K562 (cell line): ENCODE results near the gene SLAMF7. TPM values are rescaled to one million over a fixed set of nuclear protein-coding genes. Genes with fewer than 3 reads are reported as not detected.

Experiments used
- ATAC-seq: fragments of 200-7000 bp; cut with Tn5 transposase; 3 replicates; pipeline ENCODE4 v1.9.1; 2020; ENCODE audit warnings: moderate library complexity
- BruUV-seq: library from RNA; stranded (reverse); fragments of 400-500 nt; replicated peaks from 2 replicates; lab custom pipeline; 2021; lab: Mats Ljungman, UMichigan
- CTCF ChIA-PET: fragments of 300-600 bp; formaldehyde crosslinking; extraction: SDS; loops from one replicate; lab custom pipeline; 2021; ENCODE audit warnings: low intra/inter-chr PET ratio; lab: Yijun Ruan, JAX
- POLR2A ChIA-PET: fragments of 300-600, 350-650 bp; sonication (Branson Sonifier 250); formaldehyde crosslinking; extraction: SDS; loops from one replicate; lab custom pipeline; 2021; ENCODE audit warnings: antibody characterized with exemption, inconsistent platforms; lab: Yijun Ruan, JAX
- DNase-seq, 4 experiments: peaks; one replicate each; pipeline versions ENCODE4 v3.0.0 to v3.0.0-alpha.2; 2011 to 2018; ENCODE audit warnings: low spot score in 3 of 4, mixed read lengths in 3 of 4; ENCODE audit errors: extremely low read depth in 1 of 4
- FAIRE-seq: peaks from 2 replicates; lab custom pipeline; 2011; peaks lifted over from hg19 to GRCh38; lab: Jason Lieb, UNC
- H2AFZ ChIP-seq: 2 replicates; pipeline ENCODE4 v1.6.0; 2011; ENCODE audit warnings: low read depth, low read length, control low read depth, inconsistent platforms
- H3K27ac ChIP-seq: fragments of 200-600 bp; 3 replicates; pipeline ENCODE4 v1.8.0; 2011; ENCODE audit warnings: low read depth, mild to moderate bottlenecking, control low read depth, inconsistent platforms, low read length, moderate library complexity, mixed read lengths; ENCODE audit errors: extremely low read depth
- H3K27me3 ChIP-seq, 2 experiments: fragments of 300-600 bp in 1 of 2; 2 replicates in 1 of 2; 3 replicates in 1 of 2; pipeline versions ENCODE4 v1.6.0 to v1.8.0; 2011; ENCODE audit warnings: inconsistent platforms in 2 of 2, low read length in 2 of 2, mild to moderate bottlenecking in 1 of 2, mixed read lengths in 1 of 2, moderate library complexity in 1 of 2; ENCODE audit not compliant: control insufficient read depth in 2 of 2, insufficient read depth in 2 of 2
- H3K36me3 ChIP-seq: fragments of 300-600 bp; 3 replicates; pipeline ENCODE4 v1.8.0; 2011; ENCODE audit warnings: mild to moderate bottlenecking, low read length, inconsistent platforms; ENCODE audit not compliant: control insufficient read depth, insufficient read depth
- H3K4me1 ChIP-seq, 2 experiments: fragments of 200-600 bp in 1 of 2; replicated peaks in 1 of 2; 2 replicates in 1 of 2; 3 replicates in 1 of 2; pipeline versions ENCODE4 v1.5.1 to v1.8.0; 2011; ENCODE audit warnings: inconsistent platforms in 2 of 2, low read length in 2 of 2, mild to moderate bottlenecking in 1 of 2, mixed read lengths in 1 of 2, moderate library complexity in 1 of 2; ENCODE audit not compliant: control insufficient read depth in 2 of 2, insufficient read depth in 2 of 2
- H3K4me2 ChIP-seq: 2 replicates; pipeline ENCODE4 v1.6.1; 2011; ENCODE audit warnings: low read length, control low read depth, inconsistent platforms, mixed read lengths; ENCODE audit not compliant: insufficient read depth
- H3K4me3 ChIP-seq: fragments of 200-600 bp; sonication (generic), shearing (Covaris generic); 2 replicates; pipeline ENCODE4 v1.5.1; 2016; ENCODE audit warnings: control low read depth, inconsistent platforms
- H3K79me2 ChIP-seq: fragments of 200-600 bp; 3 replicates; pipeline ENCODE4 v1.8.0; 2011; ENCODE audit warnings: low read length, inconsistent platforms; ENCODE audit not compliant: control insufficient read depth, insufficient read depth
- H3K9ac ChIP-seq, 2 experiments: 2 replicates each; pipeline versions ENCODE4 v1.6.0 to v1.6.1; 2011; ENCODE audit warnings: low read depth in 2 of 2, low read length in 2 of 2, control low read depth in 1 of 2, inconsistent platforms in 1 of 2, mild to moderate bottlenecking in 1 of 2, mixed read lengths in 1 of 2; ENCODE audit not compliant: insufficient read depth in 1 of 2
- H3K9me1 ChIP-seq: one replicate; pipeline ENCODE4 v1.6.0; 2011; ENCODE audit warnings: inconsistent platforms, mild to moderate bottlenecking, low read length, moderate library complexity; ENCODE audit not compliant: control insufficient read depth, insufficient read depth
- H3K9me3 ChIP-seq: replicated peaks from 2 replicates; pipeline ENCODE4 v1.5.1; 2011; ENCODE audit warnings: low read depth, low read length, inconsistent platforms; ENCODE audit not compliant: control insufficient read depth, insufficient read depth
- H4K20me1 ChIP-seq: replicated peaks from 2 replicates; pipeline ENCODE4 v1.6.1; 2011; ENCODE audit warnings: low read length, inconsistent platforms, mixed read lengths; ENCODE audit not compliant: control insufficient read depth, insufficient read depth
- E2F4 ChIP-seq: sonication (generic); formaldehyde crosslinking; IDR thresholded peaks from 2 replicates; pipeline ENCODE4 v1.8.0; 2022; ENCODE audit warnings: mild to moderate bottlenecking, low read depth, missing genetic modification reagents
- FOXA1 ChIP-seq: fragments of 450-650 bp; IDR thresholded peaks from 2 replicates; pipeline ENCODE4 v1.6.1; 2016; ENCODE audit warnings: mild to moderate bottlenecking, borderline replicate concordance
- HDAC8 ChIP-seq: fragments of 450-650 bp; IDR thresholded peaks from 2 replicates; pipeline ENCODE4 v1.6.1; 2016; ENCODE audit warnings: mild to moderate bottlenecking, missing genetic modification characterization, moderate library complexity, missing compliant biosample characterization
- HSF4 ChIP-seq: fragments of 250-450 bp; sonication (Bioruptor Pico); IDR thresholded peaks from 2 replicates; pipeline ENCODE4 v2.1.2; 2022; ENCODE audit warnings: mild to moderate bottlenecking, moderate library complexity, borderline replicate concordance
- MECOM ChIP-seq: fragments of 250-450 bp; sonication (Bioruptor Pico); IDR thresholded peaks from 2 replicates; pipeline ENCODE4 v1.8.0; 2022; ENCODE audit warnings: inconsistent platforms
- MEF2D ChIP-seq: conservative IDR thresholded peaks from 2 replicates; pipeline ENCODE4 v1.6.1; 2016; ENCODE audit warnings: low read depth, missing genetic modification characterization, missing compliant biosample characterization
- POLR3A ChIP-seq: IDR thresholded peaks from 2 replicates; pipeline ENCODE4 v1.6.1; 2011; ENCODE audit warnings: borderline replicate concordance, mild to moderate bottlenecking, moderate library complexity; ENCODE audit not compliant: insufficient read length, insufficient read depth; ENCODE audit errors: extremely low read depth
- PRMT5 ChIP-seq: sonication (generic); formaldehyde crosslinking; IDR thresholded peaks from 2 replicates; pipeline ENCODE4 v1.5.0; 2020; ENCODE audit warnings: missing genetic modification reagents
- SMAD2 ChIP-seq: fragments of 150-350 bp; IDR thresholded peaks from 2 replicates; pipeline ENCODE4 v1.6.1; 2014; ENCODE audit warnings: low read depth, mild to moderate bottlenecking, low read length
- SPI1 ChIP-seq: IDR thresholded peaks from 2 replicates; pipeline ENCODE4 v1.6.1; 2011; ENCODE audit warnings: low read depth, low read length, control low read depth, borderline replicate concordance
- SUPT5H ChIP-seq: fragments of 450-650 bp; IDR thresholded peaks from 2 replicates; pipeline ENCODE4 v1.6.1; 2016
- ZNF239 ChIP-seq: fragments of 250-450 bp; sonication (Bioruptor Pico); IDR thresholded peaks from 2 replicates; pipeline ENCODE4 v1.4.0; 2020; ENCODE audit warnings: mild to moderate bottlenecking
- ZNF347 ChIP-seq: fragments of 450-650 bp; formaldehyde crosslinking; IDR thresholded peaks from 2 replicates; pipeline ENCODE4 v1.4.0; 2020; ENCODE audit warnings: low read depth, mild to moderate bottlenecking, moderate library complexity
- WGBS: fragments of 100-300 bp; shearing (Covaris generic); methylation state at CpG from one replicate; pipeline ENCODE4 v1.1.6; 2016; ENCODE audit warnings: low coverage, mixed read lengths; ENCODE audit not compliant: insufficient coverage; ENCODE audit errors: missing lambda C conversion rate; 5-methylcytosine and 5-hydroxymethylcytosine counted together
- in situ Hi-C: fragments of 300-500 bp; cut with MboI; formaldehyde crosslinking; loops from 4 replicates; pipeline ENCODE4 v1.15.0; 2018; ENCODE audit warnings: inconsistent platforms, mixed read lengths
- intact Hi-C: fragments of 100-400 bp; cut with micrococcal nuclease; formaldehyde crosslinking; loops from 2 replicates; pipeline ENCODE4 v1.14.2; 2022
- polyA plus RNA-seq, 8 experiments: library from polyadenylated mRNA; depleted of rRNA in 4 of 8; stranded (reverse) in 5 of 8; unstranded in 3 of 8; fragments of >200 nt; fragmentation: Nextera tagmentation in 2 of 8; fragmentation: Illumina TruSeq in 1 of 8; extraction: Ambion mirVana in 2 of 8; extraction: Trizol in 1 of 8; gene quantifications; 2 replicates each; pipeline versions ENCODE4 v1.2.1 to v1.2.3, GENCODE V29; 2011 to 2014; ENCODE audit warnings: inconsistent platforms in 1 of 8, missing spikeins in 1 of 8
- total RNA-seq, 7 experiments: library from RNA; depleted of rRNA in 6 of 7; stranded (reverse); fragments of >200 nt in 6 of 7; fragmentation: Illumina TruSeq in 2 of 7; extraction: Trizol in 2 of 7; gene quantifications; 2 replicates each; pipeline versions ENCODE4 v1.2.1 to v1.2.3, GENCODE V29; 2011 to 2021; ENCODE audit warnings: low replicate concordance in 1 of 7
- TF ChIP-seq, protein P1 (sequence below): fragments of 450-650 bp; IDR thresholded peaks from 2 replicates; pipeline ENCODE4 v1.6.1; 2018; ENCODE audit warnings: mild to moderate bottlenecking, low read depth; ENCODE audit not compliant: partially characterized antibody

SLAMF7 gene
- total and polyA plus RNA-seq, 9 of the 15 experiments (the other 6 are each of a cell fraction or from before 2014, with no cell fraction given): 0.11 to 1.2 (median 0.22) TPM; not detected in 2

- ChIA-PET POLR2A (interaction anchor here (0.6 to 1.7 kb wide), 2 partner anchors 9 to 48 kb away, joined by 3 to 5 read pairs; no protein-coding TSS in a partner anchor), CTCF (no interaction called here)
- TF ChIP-seq ZNF239 (CRISPR knock-in tag) (peak; percentile 85), SPI1 (no peak)
- no peak overlapping the region for H3K9ac ChIP-seq
- H3K4me3 ChIP-seq: no peak overlapping the region
- 5% methylated on average over 1 of the region's 1 CpG for WGBS
- no peaks in the 10 kb centered on the region for H3K4me1 ChIP-seq
- H3K79me2 ChIP-seq: no peaks in the 10 kb centered on the region
- BruUV-seq: no TSS peak
- no peaks in the 10 kb centered on the region for H3K9me3 ChIP-seq
- H3K27me3 ChIP-seq: peaks cover 14 to 23% of the 10 kb centered on the region in 2 experiments; a peak in 4 of 5 replicates
- intact Hi-C loops (no loop called here), in situ Hi-C loops (no loop called here)
- FAIRE-seq (no peak), ATAC-seq (no peak), DNase-seq (no peak)
- H4K20me1 ChIP-seq: no peaks in the 10 kb centered on the region
- H3K4me2 ChIP-seq: no peak overlapping the region
- H3K27ac ChIP-seq: no peak overlapping the region
- no peak overlapping the region for H2AFZ ChIP-seq
- H3K36me3 ChIP-seq: no peaks in the 10 kb centered on the region
- no peaks in the 10 kb centered on the region for H3K9me1 ChIP-seq
Measured at GRCh38 chr1:160716013-160716412, 23.0 kb upstream of the SLAMF7 start.

- Histone ChIP-seq H3K36me3 (no peaks in the 10 kb centered on the region), H3K9ac (no peak overlapping the region), H3K27ac (no peak overlapping the region), H4K20me1 (no peaks in the 10 kb centered on the region), H3K4me3 (no peak overlapping the region), H3K27me3 (peaks cover 14 to 17% of the 10 kb centered on the region in 2 experiments; a peak in 4 of 5 replicates), H3K4me2 (no peak overlapping the region), H3K9me3 (no peaks in the 10 kb centered on the region), H3K9me1 (no peaks in the 10 kb centered on the region), H3K79me2 (no peaks in the 10 kb centered on the region), H3K4me1 (no peaks in the 10 kb centered on the region), H2AFZ (no peak overlapping the region)
- DNase-seq: no peak
- FAIRE-seq: no peak
- ChIA-PET CTCF (no interaction called here), POLR2A (interaction anchor here (1.1 kb wide), 1 partner anchor 9 kb away, joined by 4 read pairs; no protein-coding TSS in a partner anchor)
- in situ Hi-C loops: no loop called here
- intact Hi-C loops: no loop called here
- no peak for ATAC-seq
- WGBS: 6% methylated on average over 5 of the region's 5 CpGs
- BruUV-seq: no TSS peak
- TF ChIP-seq MECOM: no peak
- TF ChIP-seq, protein P1, sequence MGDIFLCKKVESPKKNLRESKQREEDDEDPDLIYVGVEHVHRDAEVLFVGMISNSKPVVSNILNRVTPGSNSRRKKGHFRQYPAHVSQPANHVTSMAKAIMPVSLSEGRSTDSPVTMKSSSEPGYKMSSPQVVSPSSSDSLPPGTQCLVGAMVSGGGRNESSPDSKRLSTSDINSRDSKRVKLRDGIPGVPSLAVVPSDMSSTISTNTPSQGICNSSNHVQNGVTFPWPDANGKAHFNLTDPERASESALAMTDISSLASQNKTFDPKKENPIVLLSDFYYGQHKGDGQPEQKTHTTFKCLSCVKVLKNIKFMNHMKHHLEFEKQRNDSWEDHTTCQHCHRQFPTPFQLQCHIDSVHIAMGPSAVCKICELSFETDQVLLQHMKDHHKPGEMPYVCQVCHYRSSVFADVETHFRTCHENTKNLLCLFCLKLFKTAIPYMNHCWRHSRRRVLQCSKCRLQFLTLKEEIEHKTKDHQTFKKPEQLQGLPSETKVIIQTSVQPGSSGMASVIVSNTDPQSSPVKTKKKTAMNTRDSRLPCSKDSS: no peak
- TF ChIP-seq HDAC8: no peak
- no peak for TF ChIP-seq MEF2D
- TF ChIP-seq E2F4 (CRISPR knock-in tag): no peak
- TF ChIP-seq ZNF347 (CRISPR knock-in tag): no peak
- no peak for TF ChIP-seq SMAD2
- no peak for TF ChIP-seq HSF4
- no peak for TF ChIP-seq POLR3A
- no peak for TF ChIP-seq PRMT5 (CRISPR knock-in tag)
- TF ChIP-seq SUPT5H: no peak
- TF ChIP-seq FOXA1: no peak
Measured at GRCh38 chr1:160717306-160717705, 21.7 kb upstream of the SLAMF7 start.
